ENCODE measurements around the gene SHOX. TPM values are rescaled to one million over a fixed set of nuclear protein-coding genes. Genes with fewer than 3 reads are reported as not detected.

SHOX gene
- not detected for total RNA-seq
- long read RNA-seq = 0 reads

DNA sequence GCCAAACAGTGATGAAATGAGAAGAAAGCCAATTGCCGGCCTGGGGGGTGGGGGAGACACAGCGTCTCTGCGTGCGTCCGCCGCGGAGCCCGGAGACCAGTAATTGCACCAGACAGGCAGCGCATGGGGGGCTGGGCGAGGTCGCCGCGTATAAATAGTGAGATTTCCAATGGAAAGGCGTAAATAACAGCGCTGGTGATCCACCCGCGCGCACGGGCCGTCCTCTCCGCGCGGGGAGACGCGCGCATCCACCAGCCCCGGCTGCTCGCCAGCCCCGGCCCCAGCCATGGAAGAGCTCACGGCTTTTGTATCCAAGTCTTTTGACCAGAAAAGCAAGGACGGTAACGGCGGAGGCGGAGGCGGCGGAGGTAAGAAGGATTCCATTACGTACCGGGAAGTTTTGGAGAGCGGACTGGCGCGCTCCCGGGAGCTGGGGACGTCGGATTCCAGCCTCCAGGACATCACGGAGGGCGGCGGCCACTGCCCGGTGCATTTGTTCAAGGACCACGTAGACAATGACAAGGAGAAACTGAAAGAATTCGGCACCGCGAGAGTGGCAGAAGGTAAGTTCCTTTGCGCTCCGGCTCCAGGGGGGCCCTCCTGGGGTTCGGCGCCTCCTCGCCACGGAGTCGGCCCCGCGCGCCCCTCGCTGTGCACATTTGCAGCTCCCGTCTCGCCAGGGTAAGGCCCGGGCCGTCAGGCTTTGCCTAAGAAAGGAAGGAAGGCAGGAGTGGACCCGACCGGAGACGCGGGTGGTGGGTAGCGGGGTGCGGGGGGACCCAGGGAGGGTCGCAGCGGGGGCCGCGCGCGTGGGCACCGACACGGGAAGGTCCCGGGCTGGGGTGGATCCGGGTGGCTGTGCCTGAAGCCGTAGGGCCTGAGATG is at the start of gene SHOX:
Gene SHOX (plus strand): TSS at position 180 of the 885 bp plus-strand sequence. CDS start 107 bp downstream, at position 287.
- intact Hi-C loops (cut with micrococcal nuclease) = no loop called here
- Histone ChIP-seq H3K36me3 (no peaks in the 10 kb centered on the region), H3K9me3 (replicated peaks) (no peaks in the 10 kb centered on the region), H3K4me1 (no peaks in the 10 kb centered on the region), H3K27ac (replicated peaks) (no peak within 1 kb of the TSS), H3K27me3 (ENCODE audit: low read depth) (peaks cover 91% of the 10 kb centered on the region), H3K4me3 (no peak within 1 kb of the TSS)
- no peak for DNase-seq
- TF ChIP-seq, protein P1, sequence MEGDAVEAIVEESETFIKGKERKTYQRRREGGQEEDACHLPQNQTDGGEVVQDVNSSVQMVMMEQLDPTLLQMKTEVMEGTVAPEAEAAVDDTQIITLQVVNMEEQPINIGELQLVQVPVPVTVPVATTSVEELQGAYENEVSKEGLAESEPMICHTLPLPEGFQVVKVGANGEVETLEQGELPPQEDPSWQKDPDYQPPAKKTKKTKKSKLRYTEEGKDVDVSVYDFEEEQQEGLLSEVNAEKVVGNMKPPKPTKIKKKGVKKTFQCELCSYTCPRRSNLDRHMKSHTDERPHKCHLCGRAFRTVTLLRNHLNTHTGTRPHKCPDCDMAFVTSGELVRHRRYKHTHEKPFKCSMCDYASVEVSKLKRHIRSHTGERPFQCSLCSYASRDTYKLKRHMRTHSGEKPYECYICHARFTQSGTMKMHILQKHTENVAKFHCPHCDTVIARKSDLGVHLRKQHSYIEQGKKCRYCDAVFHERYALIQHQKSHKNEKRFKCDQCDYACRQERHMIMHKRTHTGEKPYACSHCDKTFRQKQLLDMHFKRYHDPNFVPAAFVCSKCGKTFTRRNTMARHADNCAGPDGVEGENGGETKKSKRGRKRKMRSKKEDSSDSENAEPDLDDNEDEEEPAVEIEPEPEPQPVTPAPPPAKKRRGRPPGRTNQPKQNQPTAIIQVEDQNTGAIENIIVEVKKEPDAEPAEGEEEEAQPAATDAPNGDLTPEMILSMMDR (IDR thresholded peaks at IDR 0.05; ENCODE audit: borderline replicate concordance) = no peak

DNA sequence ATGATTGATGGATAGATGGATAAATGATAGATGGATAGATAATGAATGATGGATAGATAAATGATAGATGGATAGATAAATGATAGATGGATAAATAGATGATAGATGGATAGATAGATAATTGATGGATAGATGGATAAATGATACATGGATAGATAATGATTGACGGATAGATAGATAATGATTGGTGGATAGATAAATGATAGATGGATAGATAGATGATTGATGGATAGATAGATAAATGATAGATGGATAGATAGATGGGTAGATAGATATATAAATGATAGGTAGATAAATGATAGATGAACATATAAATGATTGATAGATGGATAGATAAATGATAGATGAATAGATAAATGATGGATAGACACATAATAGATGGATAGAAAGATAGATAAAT is 49.5 kb upstream of the SHOX start:
- Histone ChIP-seq H3K4me3 (no peak overlapping the region), H3K27me3 (ENCODE audit: low read depth) (peaks cover 9% of the 10 kb centered on the region), H3K9me3 (replicated peaks) (peaks cover 13% of the 10 kb centered on the region), H3K4me1 (no peaks in the 10 kb centered on the region), H3K27ac (replicated peaks) (no peak overlapping the region), H3K36me3 (no peaks in the 10 kb centered on the region)
- intact Hi-C loops (cut with micrococcal nuclease) = no loop called here
- TF ChIP-seq, protein P1 (IDR thresholded peaks at IDR 0.05; ENCODE audit: borderline replicate concordance) = no peak
- DNase-seq = no peak

DNA sequence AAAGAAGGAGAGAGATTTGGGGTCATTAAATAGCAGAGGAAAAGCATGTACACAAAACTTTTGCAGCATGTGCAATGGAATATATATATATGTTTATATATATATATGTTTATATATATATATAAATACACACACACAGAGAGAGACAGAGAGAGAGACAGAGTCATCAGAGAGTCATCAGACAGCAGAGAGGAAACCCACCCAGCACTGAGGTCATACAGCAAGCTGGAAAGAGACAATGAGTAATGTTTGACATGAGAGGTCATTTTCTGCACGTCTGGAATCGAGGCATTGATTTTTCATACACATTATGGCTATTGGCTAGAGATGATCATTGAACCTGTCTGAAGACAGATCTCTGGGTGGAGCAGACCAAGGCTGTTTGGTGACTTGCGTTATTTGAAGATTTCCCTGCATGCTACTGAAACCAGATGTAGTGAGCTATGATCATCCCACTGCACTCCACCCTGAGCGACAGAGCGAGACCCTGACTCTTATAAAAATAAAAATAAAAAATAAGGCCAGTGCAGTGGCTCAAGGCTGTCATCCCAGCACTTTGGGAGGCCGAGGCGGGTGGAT is 48.8 kb upstream of the SHOX start:
- no peak overlapping the region for H3K4me3 ChIP-seq
- H3K9me3 ChIP-seq (replicated peaks) = peaks cover 6% of the 10 kb centered on the region
- no peak for DNase-seq
- intact Hi-C loops (cut with micrococcal nuclease) = no loop called here
- TF ChIP-seq, protein P1 (IDR thresholded peaks at IDR 0.05; ENCODE audit: borderline replicate concordance) = no peak
- no peaks in the 10 kb centered on the region for H3K36me3 ChIP-seq
- no peak overlapping the region for H3K27ac ChIP-seq (replicated peaks)
- peaks cover 9% of the 10 kb centered on the region for H3K27me3 ChIP-seq (ENCODE audit: low read depth)
- no peaks in the 10 kb centered on the region for H3K4me1 ChIP-seq

DNA sequence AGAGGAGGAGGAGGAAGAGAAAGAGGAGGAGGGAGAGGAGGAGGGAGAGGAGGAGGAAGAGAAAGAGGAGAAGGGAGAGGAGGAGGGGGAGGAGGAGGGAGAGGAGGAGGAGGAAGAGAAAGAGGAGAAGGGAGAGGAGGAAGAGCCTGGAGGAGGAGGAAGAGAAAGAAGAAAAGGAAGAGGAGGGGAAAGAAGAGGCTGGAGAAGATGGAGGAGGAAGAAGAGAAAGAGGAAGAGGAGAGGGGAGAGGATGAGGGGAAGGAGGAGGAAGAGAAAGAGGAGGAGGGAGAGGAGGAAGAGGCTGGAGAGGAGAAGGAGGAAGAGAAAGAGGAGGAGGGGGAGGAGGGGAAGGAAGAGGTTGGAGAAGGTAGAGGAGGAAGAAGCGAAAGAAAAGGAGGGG is 46.0 kb upstream of the SHOX start:
- Histone ChIP-seq H3K9me3 (replicated peaks) (no peaks in the 10 kb centered on the region), H3K27ac (replicated peaks) (no peak overlapping the region), H3K36me3 (no peaks in the 10 kb centered on the region), H3K4me1 (no peaks in the 10 kb centered on the region), H3K27me3 (ENCODE audit: low read depth) (peaks cover 12% of the 10 kb centered on the region), H3K4me3 (no peak overlapping the region)
- intact Hi-C loops (cut with micrococcal nuclease) = no loop called here
- DNase-seq = no peak
- TF ChIP-seq, protein P1 (IDR thresholded peaks at IDR 0.05; ENCODE audit: borderline replicate concordance) = no peak

DNA sequence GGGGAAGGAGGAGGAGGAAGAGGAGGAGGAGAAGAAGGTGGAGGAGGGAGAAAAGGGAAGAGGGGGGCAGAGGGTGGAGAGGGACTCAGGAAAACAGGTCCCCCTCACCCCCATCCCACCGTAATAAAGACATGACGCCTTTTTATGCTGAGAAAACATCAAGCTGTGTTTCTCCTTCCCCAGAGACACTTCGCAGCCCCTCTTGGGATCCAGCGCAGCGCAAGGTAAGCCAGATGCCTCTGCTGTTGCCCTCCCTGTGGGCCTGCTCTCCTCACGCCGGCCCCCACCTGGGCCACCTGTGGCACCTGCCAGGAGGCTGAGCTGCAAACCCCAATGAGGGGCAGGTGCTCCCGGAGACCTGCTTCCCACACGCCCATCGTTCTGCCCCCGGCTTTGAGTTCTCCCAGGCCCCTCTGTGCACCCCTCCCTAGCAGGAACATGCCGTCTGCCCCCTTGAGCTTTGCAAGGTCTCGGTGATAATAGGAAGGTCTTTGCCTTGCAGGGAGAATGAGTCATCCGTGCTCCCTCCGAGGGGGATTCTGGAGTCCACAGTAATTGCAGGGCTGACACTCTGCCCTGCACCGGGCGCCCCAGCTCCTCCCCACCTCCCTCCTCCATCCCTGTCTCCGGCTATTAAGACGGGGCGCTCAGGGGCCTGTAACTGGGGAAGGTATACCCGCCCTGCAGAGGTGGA is 45.3 kb upstream of the SHOX start:
- no peak for DNase-seq
- Histone ChIP-seq H3K36me3 (no peaks in the 10 kb centered on the region), H3K27me3 (ENCODE audit: low read depth) (peaks cover 12% of the 10 kb centered on the region), H3K4me1 (no peaks in the 10 kb centered on the region), H3K27ac (replicated peaks) (no peak overlapping the region), H3K4me3 (no peak overlapping the region), H3K9me3 (replicated peaks) (no peaks in the 10 kb centered on the region)
- TF ChIP-seq, protein P1 (IDR thresholded peaks at IDR 0.05; ENCODE audit: borderline replicate concordance) = no peak
- intact Hi-C loops (cut with micrococcal nuclease) = no loop called here

Measured in left ventricle myocardium inferior (tissue), 1 donor.